Vagina (tissue), 2 donors: ENCODE data around the gene PYDC1. TPM values are rescaled to one million over a fixed set of nuclear protein-coding genes. Genes with fewer than 3 reads are reported as not detected.

Experiments
- DNase-seq, 2 donors: peaks; one replicate each; pipeline ENCODE4 v3.0.0-alpha.2; 2017; ENCODE audit errors: extremely low spot score in 2 of 2
- H3K27ac ChIP-seq: fragments of 200-600 bp; sonication (generic); one replicate; pipeline ENCODE4 v1.5.1; 2019
- H3K27me3 ChIP-seq: fragments of 200-600 bp; sonication (generic); one replicate; pipeline ENCODE4 v1.5.1; 2019
- H3K36me3 ChIP-seq, 2 donors: fragments of 200-600 bp; sonication (generic); one replicate each; pipeline ENCODE4 v1.5.1; 2017 to 2019
- H3K4me1 ChIP-seq: fragments of 200-600 bp; sonication (generic); one replicate; pipeline ENCODE4 v1.5.1; 2019
- H3K4me3 ChIP-seq, 2 donors: fragments of 200-600 bp; sonication (generic); 1 replicate in 1 of 2; 2 replicates in 1 of 2; pipeline ENCODE4 v1.5.1; 2016 to 2019
- H3K9me3 ChIP-seq: fragments of 200-600 bp; sonication (generic); one replicate; pipeline ENCODE4 v1.5.1; 2019
- POLR2A ChIP-seq, 2 donors: fragments of 450-650 bp; IDR thresholded peaks; one replicate each; pipeline ENCODE4 v1.6.1; 2017; ENCODE audit warnings: antibody characterized with exemption in 2 of 2, mild to moderate bottlenecking in 2 of 2, moderate library complexity in 2 of 2
- POLR2AphosphoS5 ChIP-seq, 2 donors: sonication (generic); formaldehyde crosslinking; IDR thresholded peaks; one replicate each; pipeline ENCODE4 v1.9.0; 2017; ENCODE audit warnings: antibody characterized with exemption in 2 of 2, mild to moderate bottlenecking in 2 of 2, low read depth in 1 of 2; ENCODE audit not compliant: insufficient read depth in 1 of 2
- intact Hi-C: fragments of 100-400 bp; cut with DNase I; formaldehyde crosslinking; loops from one replicate; pipeline ENCODE4 v1.15.1; 2023
- total RNA-seq: library from RNA; depleted of rRNA; stranded (reverse); fragments of >200 nt; gene quantifications from one replicate; pipeline ENCODE4 v1.2.3, GENCODE V29; 2016
- TF ChIP-seq, protein P1 (sequence below), 3 experiments: fragments of 450-650 bp in 2 of 3; fragments of 200-600 bp in 1 of 3; sonication (generic) in 1 of 3; IDR thresholded peaks; one replicate each; pipeline ENCODE4 v1.5.1; 2017 to 2019; ENCODE audit warnings: antibody characterized with exemption in 3 of 3, mild to moderate bottlenecking in 2 of 3, moderate library complexity in 2 of 3

The PYDC1 gene
- not detected for total RNA-seq

GRCh38 chr16:31216422-31217135 is at the start of gene PYDC1:
PYDC1 (minus strand) TSS chr16:31217135; CDS start chr16:31217028, 107 bp downstream.
- DNase-seq, result no peak
- Histone ChIP-seq H3K4me3 (peak within 1 kb of the TSS; percentile 43 to 60), H3K36me3 (no peaks in the 10 kb centered on the region), H3K4me1 (peaks cover 32% of the 10 kb centered on the region), H3K27ac (no peak within 1 kb of the TSS), H3K9me3 (no peaks in the 10 kb centered on the region), H3K27me3 (no peaks in the 10 kb centered on the region)
- intact Hi-C loops, result no loop called here
- no peak for TF ChIP-seq POLR2AphosphoS5 (IDR thresholded peaks at IDR 0.05; ENCODE audit: insufficient read depth in 1 of 2, low read depth in 1 of 2)
- TF ChIP-seq, protein P1, sequence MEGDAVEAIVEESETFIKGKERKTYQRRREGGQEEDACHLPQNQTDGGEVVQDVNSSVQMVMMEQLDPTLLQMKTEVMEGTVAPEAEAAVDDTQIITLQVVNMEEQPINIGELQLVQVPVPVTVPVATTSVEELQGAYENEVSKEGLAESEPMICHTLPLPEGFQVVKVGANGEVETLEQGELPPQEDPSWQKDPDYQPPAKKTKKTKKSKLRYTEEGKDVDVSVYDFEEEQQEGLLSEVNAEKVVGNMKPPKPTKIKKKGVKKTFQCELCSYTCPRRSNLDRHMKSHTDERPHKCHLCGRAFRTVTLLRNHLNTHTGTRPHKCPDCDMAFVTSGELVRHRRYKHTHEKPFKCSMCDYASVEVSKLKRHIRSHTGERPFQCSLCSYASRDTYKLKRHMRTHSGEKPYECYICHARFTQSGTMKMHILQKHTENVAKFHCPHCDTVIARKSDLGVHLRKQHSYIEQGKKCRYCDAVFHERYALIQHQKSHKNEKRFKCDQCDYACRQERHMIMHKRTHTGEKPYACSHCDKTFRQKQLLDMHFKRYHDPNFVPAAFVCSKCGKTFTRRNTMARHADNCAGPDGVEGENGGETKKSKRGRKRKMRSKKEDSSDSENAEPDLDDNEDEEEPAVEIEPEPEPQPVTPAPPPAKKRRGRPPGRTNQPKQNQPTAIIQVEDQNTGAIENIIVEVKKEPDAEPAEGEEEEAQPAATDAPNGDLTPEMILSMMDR (IDR thresholded peaks at IDR 0.05), result no peak
- no peak for TF ChIP-seq POLR2A (IDR thresholded peaks at IDR 0.05)

- peak in 1 of 2 donors; percentile 46 for DNase-seq
- no peaks in the 10 kb centered on the region for H3K27me3 ChIP-seq
- H3K9me3 ChIP-seq, result no peaks in the 10 kb centered on the region
- no peaks in the 10 kb centered on the region for H3K36me3 ChIP-seq
- H3K27ac ChIP-seq, result no peak overlapping the region
- peaks cover 9% of the 10 kb centered on the region for H3K4me1 ChIP-seq
- no peak overlapping the region for H3K4me3 ChIP-seq
- intact Hi-C loops, result no loop called here
- TF ChIP-seq POLR2AphosphoS5 (IDR thresholded peaks at IDR 0.05; ENCODE audit: insufficient read depth in 1 of 2, low read depth in 1 of 2), result peak in 1 of 2 donors; percentile 27
- no peak for TF ChIP-seq POLR2A (IDR thresholded peaks at IDR 0.05)
- TF ChIP-seq, protein P1 (IDR thresholded peaks at IDR 0.05), result no peak
These were observed 48.7 kb upstream of the PYDC1 start for GRCh38 chr16:31265329-31266245.

- DNase-seq, result no peak
- TF ChIP-seq POLR2A (IDR thresholded peaks at IDR 0.05), result no peak
- TF ChIP-seq POLR2AphosphoS5 (IDR thresholded peaks at IDR 0.05; ENCODE audit: insufficient read depth in 1 of 2, low read depth in 1 of 2), result no peak
- Histone ChIP-seq H3K27me3 (no peaks in the 10 kb centered on the region), H3K4me3 (no peak overlapping the region), H3K9me3 (no peaks in the 10 kb centered on the region), H3K36me3 (no peaks in the 10 kb centered on the region), H3K4me1 (peaks cover 9% of the 10 kb centered on the region), H3K27ac (no peak overlapping the region)
- intact Hi-C loops, result no loop called here
These were observed 45.1 kb upstream of the PYDC1 start for GRCh38 chr16:31262084-31262483.

DNA sequence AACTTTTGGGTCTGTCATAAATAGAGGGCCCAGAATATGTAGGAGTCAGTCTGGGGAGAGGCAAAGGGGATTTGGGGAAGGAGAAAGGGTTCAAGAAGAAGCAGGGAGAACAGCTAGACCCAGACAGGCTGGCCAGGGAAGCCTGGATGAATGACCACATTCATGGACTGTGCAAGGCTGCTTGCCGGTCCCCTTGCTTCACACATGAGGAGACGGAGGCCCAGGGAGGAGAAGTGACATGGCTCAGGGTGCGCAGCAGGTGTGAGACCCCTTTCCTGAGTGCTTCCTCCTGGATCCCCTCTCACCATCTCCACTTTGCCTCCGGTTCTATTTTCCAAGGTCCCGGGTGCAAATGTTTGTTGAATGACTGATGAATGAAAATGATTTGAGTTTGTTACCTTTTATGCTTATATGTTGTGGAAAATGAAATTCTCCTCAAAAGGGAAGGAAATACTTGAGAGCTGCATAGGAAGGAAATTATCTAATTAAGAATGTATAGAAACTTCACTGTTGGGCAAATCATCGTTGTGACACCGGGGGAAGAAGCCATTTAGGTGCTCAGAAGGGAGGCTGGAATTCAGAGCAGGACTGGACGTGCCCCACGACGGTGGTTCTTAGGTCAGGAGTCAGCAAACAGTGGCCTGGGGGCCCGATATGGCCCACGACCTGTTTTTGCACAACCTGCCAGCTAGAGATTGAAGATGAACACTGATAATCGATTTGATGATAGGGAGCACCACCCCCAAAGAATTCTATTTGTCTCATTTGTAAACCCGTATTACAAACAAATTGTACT is 43.4 kb upstream of the PYDC1 start:
- TF ChIP-seq, protein P1 (IDR thresholded peaks at IDR 0.05), result no peak
- TF ChIP-seq POLR2AphosphoS5 (IDR thresholded peaks at IDR 0.05; ENCODE audit: insufficient read depth in 1 of 2, low read depth in 1 of 2) (no peak), POLR2A (IDR thresholded peaks at IDR 0.05) (no peak)
- Histone ChIP-seq H3K4me3 (no peak overlapping the region), H3K4me1 (peaks cover 6% of the 10 kb centered on the region), H3K9me3 (no peaks in the 10 kb centered on the region), H3K36me3 (no peaks in the 10 kb centered on the region), H3K27ac (no peak overlapping the region), H3K27me3 (no peaks in the 10 kb centered on the region)
- intact Hi-C loops, result no loop called here
- DNase-seq, result no peak

DNA sequence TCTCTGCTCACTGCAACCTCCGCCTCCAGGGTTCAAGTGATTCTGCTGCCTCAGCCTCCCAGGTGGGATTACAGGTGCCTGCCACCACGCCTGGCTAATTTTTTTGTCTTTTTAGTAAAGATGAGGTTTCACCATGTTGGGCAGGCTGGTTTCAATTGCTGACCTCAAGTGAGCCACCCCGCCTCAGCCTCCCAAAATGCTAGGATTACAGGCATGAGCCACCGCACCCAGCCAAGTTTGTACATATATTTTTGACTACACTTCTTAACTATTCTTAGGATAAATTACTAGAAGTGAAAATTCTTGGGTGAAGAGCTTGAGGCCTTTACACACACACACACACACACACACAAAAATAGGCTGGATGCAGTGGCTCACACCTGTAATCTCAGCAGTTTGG is 41.4 kb upstream of the PYDC1 start:
- TF ChIP-seq, protein P1 (IDR thresholded peaks at IDR 0.05), result no peak
- no peak for TF ChIP-seq POLR2AphosphoS5 (IDR thresholded peaks at IDR 0.05; ENCODE audit: insufficient read depth in 1 of 2, low read depth in 1 of 2)
- TF ChIP-seq POLR2A (IDR thresholded peaks at IDR 0.05), result no peak
- intact Hi-C loops, result no loop called here
- Histone ChIP-seq H3K4me3 (no peak overlapping the region), H3K9me3 (no peaks in the 10 kb centered on the region), H3K4me1 (no peaks in the 10 kb centered on the region), H3K27ac (no peak overlapping the region), H3K36me3 (no peaks in the 10 kb centered on the region), H3K27me3 (no peaks in the 10 kb centered on the region)
- DNase-seq, result no peak
